ENCODE measurements around the gene BABAM1. TPM values are rescaled to one million over a fixed set of nuclear protein-coding genes. Genes with fewer than 3 reads are reported as not detected.

Gene BABAM1
- total and polyA plus RNA-seq, 2 of the 4 experiments (the other 2 are of a cell fraction), result 95.1 to 101 TPM

DNA sequence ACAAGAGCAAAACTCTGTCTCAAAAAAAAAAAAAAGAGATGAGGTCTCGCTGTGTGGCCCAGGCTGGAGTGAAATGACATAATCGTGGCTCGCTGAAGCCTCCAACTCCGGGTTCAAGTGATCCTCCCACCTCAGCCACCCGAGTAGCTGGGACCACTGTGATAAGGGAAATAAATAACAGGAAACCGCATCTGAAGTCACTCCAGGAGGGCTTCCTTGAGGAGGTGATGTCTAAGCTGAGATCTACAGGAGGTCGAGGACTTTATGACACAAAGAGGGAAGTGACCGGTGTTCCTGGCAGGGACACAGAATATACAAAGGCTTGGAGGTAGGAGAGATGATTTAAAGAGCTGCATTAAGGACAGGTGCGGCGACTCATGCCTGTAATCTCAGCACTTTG, 12.6 kb upstream of the BABAM1 start:
- Histone ChIP-seq H2BK120ac (ENCODE audit: low read depth, low read length) (no peak overlapping the region), H3K4me3 (ENCODE audit: insufficient read depth, low read depth, low read length) (no peak overlapping the region), H3K27me3 (ENCODE audit: control insufficient read depth, insufficient read depth, low read length) (no peaks in the 10 kb centered on the region; the same call in 1 of the 2 replicates), H3K4ac (ENCODE audit: low read depth, low read length) (no peak overlapping the region), H2BK20ac (ENCODE audit: low read depth, low read length) (no peak overlapping the region), H2BK5ac (ENCODE audit: low read depth, low read length, poor library complexity, severe bottlenecking) (no peak overlapping the region), H4K5ac (ENCODE audit: low read depth, low read length) (no peak overlapping the region), H2BK15ac (ENCODE audit: low read depth, low read length) (no peak overlapping the region), H3K18ac (ENCODE audit: low read depth, low read length) (no peak overlapping the region), H4K8ac (ENCODE audit: low read depth in 2 of 2, low read length in 2 of 2) (no peak overlapping the region), H2AK5ac (ENCODE audit: low read depth, low read length) (no peak overlapping the region), H3K14ac (replicated peaks; ENCODE audit: low read depth, low read length) (no peak overlapping the region), H3K79me1 (ENCODE audit: low read depth in 1 of 2, low read length in 2 of 2) (no peaks in the 10 kb centered on the region), H4K91ac (ENCODE audit: insufficient read depth, low read depth, low read length) (no peak overlapping the region), H3K4me2 (ENCODE audit: low read depth, low read length) (no peak overlapping the region), H3K27ac (ENCODE audit: insufficient read depth, low read length) (no peak overlapping the region), H2AFZ (replicated peaks; ENCODE audit: low read length, poor library complexity) (no peak overlapping the region), H3K4me1 (ENCODE audit: control insufficient read depth, insufficient read depth, low read length) (no peaks in the 10 kb centered on the region), H3K9me3 (ENCODE audit: control insufficient read depth, insufficient read depth, low read length) (peaks cover 8% of the 10 kb centered on the region), H2AK9ac (replicated peaks; ENCODE audit: low read depth, low read length, poor library complexity) (no peak overlapping the region), H3K23ac (ENCODE audit: low read depth, low read length) (no peak overlapping the region), H3K36me3 (ENCODE audit: control insufficient read depth, insufficient read depth, low read length) (no peaks in the 10 kb centered on the region), H4K20me1 (ENCODE audit: insufficient read depth, low read length) (no peaks in the 10 kb centered on the region), H3K56ac (ENCODE audit: extremely low read depth, insufficient read depth, low read length) (no peak overlapping the region), H3K9ac (ENCODE audit: low read depth, low read length) (no peak overlapping the region), H3K9me1 (ENCODE audit: insufficient read depth, low read length) (0 out of 2 replicates have a peak, but pooled peaks cover 2% of the 10 kb centered on the region)
- in situ Hi-C loops (cut with MboI; ENCODE audit: low sequenced_read_pairs), result no loop called here
- ATAC-seq (ENCODE audit: low read depth), result no peak
- no peak for DNase-seq
- WGBS, 2 experiments (ENCODE audit: extremely low coverage in 2 of 2, insufficient read length in 1 of 2), result 78% methylated on average over 3 of the region's 10 CpGs; no CpG with 5 or more reads in 1 of the 2 experiments
- ChIA-PET POLR2A (ENCODE audit: unreplicated experiment) (no interaction called here), CTCF (no interaction called here)
- TF ChIP-seq, protein P1, sequence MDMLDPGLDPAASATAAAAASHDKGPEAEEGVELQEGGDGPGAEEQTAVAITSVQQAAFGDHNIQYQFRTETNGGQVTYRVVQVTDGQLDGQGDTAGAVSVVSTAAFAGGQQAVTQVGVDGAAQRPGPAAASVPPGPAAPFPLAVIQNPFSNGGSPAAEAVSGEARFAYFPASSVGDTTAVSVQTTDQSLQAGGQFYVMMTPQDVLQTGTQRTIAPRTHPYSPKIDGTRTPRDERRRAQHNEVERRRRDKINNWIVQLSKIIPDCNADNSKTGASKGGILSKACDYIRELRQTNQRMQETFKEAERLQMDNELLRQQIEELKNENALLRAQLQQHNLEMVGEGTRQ (IDR thresholded peaks at IDR 0.05; ENCODE audit: low read depth, low read length), result no peak
- no peak for TF ChIP-seq SMC3 (IDR thresholded peaks at IDR 0.05; ENCODE audit: low read depth, low read length)
- TF ChIP-seq NFE2L2 (IDR thresholded peaks at IDR 0.05; ENCODE audit: low read depth, low read length), result no peak
- no peak for TF ChIP-seq POLR2A (IDR thresholded peaks at IDR 0.05; ENCODE audit: low read depth, low read length)
- TF ChIP-seq CEBPB (IDR thresholded peaks at IDR 0.05; ENCODE audit: low read depth, low read length), result no peak
- TF ChIP-seq MXI1 (IDR thresholded peaks at IDR 0.05; ENCODE audit: borderline replicate concordance, low read depth, low read length), result no peak
- TF ChIP-seq MAZ (IDR thresholded peaks at IDR 0.05; ENCODE audit: borderline replicate concordance, low read depth, low read length), result no peak
- TF ChIP-seq MAFK (IDR thresholded peaks at IDR 0.05; ENCODE audit: low read depth, low read length), result no peak
- TF ChIP-seq, protein P2, sequence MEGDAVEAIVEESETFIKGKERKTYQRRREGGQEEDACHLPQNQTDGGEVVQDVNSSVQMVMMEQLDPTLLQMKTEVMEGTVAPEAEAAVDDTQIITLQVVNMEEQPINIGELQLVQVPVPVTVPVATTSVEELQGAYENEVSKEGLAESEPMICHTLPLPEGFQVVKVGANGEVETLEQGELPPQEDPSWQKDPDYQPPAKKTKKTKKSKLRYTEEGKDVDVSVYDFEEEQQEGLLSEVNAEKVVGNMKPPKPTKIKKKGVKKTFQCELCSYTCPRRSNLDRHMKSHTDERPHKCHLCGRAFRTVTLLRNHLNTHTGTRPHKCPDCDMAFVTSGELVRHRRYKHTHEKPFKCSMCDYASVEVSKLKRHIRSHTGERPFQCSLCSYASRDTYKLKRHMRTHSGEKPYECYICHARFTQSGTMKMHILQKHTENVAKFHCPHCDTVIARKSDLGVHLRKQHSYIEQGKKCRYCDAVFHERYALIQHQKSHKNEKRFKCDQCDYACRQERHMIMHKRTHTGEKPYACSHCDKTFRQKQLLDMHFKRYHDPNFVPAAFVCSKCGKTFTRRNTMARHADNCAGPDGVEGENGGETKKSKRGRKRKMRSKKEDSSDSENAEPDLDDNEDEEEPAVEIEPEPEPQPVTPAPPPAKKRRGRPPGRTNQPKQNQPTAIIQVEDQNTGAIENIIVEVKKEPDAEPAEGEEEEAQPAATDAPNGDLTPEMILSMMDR (conservative IDR thresholded peaks at IDR 0.05; ENCODE audit: low read depth, low read length), result no peak
- TF ChIP-seq RCOR1 (IDR thresholded peaks at IDR 0.05; ENCODE audit: insufficient replicate concordance, low read length), result no peak
- no peak for TF ChIP-seq RFX5 (IDR thresholded peaks at IDR 0.05; ENCODE audit: low read depth, low read length)
- TF ChIP-seq RAD21 (IDR thresholded peaks at IDR 0.05; ENCODE audit: low read length), result no peak
- no peak for TF ChIP-seq CHD1 (IDR thresholded peaks at IDR 0.05; ENCODE audit: low read depth, low read length)
- TF ChIP-seq, protein P3, sequence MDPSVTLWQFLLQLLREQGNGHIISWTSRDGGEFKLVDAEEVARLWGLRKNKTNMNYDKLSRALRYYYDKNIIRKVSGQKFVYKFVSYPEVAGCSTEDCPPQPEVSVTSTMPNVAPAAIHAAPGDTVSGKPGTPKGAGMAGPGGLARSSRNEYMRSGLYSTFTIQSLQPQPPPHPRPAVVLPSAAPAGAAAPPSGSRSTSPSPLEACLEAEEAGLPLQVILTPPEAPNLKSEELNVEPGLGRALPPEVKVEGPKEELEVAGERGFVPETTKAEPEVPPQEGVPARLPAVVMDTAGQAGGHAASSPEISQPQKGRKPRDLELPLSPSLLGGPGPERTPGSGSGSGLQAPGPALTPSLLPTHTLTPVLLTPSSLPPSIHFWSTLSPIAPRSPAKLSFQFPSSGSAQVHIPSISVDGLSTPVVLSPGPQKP (IDR thresholded peaks at IDR 0.05; ENCODE audit: borderline replicate concordance, low read depth, low read length), result no peak
- dilution Hi-C loops (cut with HindIII; ENCODE audit: low sequenced_read_pairs, unreplicated experiment), result no loop called here
- intact Hi-C loops (cut with micrococcal nuclease), result no loop called here
- no TSS peak for BruUV-seq (replicated peaks)
